Cerebellar nuclear complex (tissue), 1 donor: ENCODE data around the gene SYNPR.

Source experiments
- DNase-seq, 2 experiments: peaks; one replicate each; lab custom pipeline; 2025; lab: John Stamatoyannopoulos, UW

Gene SYNPR

DNA sequence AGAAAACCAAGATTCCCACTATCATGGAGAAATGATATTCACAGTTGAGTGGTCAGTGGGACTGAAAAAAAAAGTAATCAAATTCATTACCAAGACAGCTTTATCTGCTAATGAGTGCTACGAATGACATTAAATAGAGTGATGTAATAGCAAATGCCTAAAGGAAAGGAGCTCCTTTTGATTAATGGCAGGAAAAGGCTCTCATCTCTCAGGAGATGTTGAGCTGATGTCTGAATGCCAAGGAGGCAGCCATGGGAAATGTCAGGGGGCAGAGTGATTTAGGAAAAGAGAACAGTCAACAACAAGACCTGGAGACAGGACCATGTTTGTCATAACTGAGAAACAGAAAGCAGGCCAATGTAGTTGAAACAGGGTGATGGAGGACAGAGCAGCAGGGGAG lies 277.7 kb downstream of the SYNPR start:
- DNase-seq, result no peak

DNA sequence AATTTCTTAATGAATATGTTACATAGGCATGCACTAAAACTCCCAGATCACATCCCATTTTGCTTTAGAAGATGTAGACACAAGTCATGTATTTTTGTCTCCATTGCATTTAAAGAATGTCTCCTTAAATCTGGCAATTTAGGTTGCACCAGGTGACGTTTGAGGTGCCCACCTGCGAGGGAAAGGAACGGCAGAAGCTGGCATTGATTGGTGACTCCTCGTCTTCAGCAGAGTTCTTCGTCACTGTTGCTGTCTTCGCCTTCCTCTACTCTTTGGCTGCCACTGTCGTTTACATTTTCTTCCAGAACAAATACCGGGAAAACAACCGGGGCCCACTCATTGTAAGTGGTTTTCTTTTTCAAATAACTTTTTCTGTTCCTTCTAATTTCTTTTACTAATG lies 278.3 kb downstream of the SYNPR start:
- no peak for DNase-seq

DNA sequence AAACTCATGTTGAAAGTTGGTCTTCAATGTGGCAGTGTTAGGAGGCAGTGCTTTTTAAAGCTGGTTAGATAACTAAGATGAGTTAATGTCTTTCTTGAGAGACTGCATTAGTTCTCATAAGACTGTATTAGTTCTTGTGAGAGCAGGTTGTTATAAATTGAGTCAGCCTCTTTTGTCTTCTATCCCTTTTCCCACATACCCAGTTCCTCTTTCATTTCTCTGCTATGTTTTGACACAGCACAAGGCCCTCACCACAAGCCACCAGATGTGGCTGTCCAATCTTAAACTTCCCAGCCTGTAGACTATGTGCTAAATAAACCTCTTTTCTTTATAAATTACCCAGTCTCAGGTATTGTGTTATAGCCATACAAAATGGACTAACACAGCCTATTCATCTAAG lies 279.8 kb downstream of the SYNPR start:
- DNase-seq, result no peak

DNA sequence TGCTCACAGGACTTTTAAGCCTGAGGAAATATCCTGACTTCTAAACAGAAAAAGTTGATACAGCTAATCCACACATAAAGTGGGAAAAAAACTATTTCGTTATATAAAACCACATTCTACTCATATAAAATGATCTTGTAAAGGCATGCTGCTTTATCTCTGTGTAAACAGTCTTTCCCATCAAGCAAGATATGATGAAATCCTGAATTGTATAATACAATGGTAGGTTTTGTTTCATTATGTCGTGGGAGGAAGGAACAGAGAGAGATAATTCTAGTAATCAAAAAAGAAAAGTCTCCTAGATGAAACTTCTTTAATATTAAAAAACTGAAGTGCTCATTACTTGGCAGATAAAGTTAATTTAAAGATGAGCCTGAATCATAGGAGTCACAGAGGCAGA lies 281.8 kb downstream of the SYNPR start:
- DNase-seq, result no peak

DNA sequence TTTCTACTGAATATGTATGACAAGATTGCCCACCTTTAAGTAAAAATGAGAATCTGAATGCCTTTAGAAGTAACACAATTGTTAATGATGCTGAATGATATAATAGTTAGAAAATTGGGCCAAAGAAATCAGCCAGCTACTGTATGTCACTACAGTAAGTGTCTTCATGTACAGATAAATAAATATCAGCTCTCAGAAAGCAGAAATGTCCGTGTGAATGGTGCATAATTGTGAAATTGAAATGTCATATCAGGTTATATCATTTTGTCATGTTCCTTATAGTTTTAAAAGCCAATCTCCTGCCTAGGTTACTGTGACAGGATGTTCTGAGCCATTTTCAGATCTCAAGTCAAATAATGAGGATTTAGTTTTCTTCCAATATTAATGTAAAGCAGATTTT lies 283.8 kb downstream of the SYNPR start:
- no peak for DNase-seq

DNA sequence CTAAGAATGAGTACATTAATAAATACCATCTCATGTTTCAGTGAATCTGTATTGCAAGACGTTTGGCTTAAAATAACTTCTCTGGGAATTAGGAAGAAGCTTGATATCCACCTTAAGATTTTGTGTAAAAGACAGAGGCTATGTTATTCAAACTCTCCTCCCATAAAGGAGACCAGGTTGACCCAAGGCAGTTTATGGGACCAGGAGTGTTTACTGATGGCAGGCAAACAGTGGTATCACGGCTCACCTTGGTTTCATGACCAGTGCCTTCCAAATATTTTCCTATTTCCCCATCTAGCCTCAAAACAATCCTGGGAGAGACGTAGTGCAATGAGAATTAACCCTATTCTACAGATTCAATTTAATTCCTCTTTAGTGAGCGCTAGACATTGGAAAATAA lies 284.2 kb downstream of the SYNPR start:
- no peak for DNase-seq

DNA sequence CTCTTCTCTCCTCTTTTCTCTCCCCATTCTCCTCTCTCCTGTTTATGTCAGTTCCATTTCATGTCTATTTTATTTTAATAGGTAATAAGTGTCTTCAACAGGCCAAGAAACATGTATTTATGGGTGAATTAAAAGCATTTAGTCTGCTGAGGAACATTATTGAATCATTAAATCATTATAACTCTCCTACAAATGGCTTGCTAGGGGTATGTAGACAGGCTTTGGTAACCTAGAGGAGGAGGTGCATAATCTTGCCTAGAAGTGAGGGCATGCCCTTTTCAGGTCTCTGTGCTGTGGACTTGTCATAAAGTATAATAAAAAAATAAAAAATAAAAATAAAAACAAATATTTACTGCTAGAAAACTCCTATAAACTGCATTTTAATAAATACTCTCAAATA lies 285.5 kb downstream of the SYNPR start:
- no peak for DNase-seq

DNA sequence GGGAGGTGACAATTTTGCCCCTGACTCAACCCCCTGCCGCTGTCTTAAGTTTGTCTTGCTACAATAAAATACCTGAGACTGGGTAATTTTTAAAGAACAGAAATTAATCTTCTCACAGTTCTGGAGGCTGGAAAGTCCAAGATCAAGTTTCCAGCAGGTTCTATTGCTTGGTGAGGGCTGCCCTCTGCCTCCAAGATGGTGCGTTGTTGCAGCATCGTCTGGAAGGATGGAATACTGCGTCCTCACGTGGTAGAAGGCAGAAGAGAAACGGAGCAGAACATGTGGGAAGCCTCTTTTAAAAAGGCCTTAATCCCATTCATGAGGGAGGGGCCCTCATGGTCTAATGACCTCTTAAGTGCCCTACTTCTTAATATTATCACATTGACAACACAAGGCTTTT lies 287.1 kb downstream of the SYNPR start:
- DNase-seq, result no peak

DNA sequence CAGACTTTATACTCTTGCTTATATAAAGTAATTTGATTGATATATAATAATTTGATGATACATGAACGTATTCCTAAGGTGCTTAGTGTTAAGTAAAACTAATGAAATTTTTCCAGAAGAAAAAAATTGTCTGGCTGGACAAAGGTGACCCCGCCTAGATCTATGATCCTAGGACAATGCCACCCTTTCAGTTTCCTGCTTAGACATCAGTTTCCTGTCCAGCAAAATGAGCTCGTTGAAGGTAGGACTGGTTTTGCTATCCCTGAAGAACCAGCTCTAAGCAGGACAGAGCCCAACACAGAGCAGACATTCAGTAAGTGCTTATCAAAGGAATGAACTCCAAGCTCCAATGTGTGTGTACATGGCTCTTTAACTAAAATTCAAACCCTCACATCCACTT lies 293.6 kb downstream of the SYNPR start:
- no peak for DNase-seq

DNA sequence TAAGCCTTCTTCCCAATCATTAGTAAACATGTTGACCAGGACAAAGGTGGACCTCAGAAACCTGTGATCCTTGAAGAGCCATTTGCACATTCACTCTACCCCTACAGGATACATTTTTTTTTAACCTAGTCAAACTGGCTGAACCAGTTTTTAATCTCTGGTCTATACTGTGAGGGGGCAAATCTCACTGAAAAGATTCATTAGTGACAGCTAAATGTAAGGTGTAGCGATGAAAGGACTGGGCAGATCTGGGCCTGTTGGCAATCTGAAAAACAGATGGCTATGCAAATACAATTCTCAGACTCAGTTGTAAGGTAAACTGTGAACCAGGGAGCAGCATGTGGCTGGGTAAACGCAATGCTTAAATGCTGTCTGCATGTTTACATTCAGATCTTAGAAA lies 298.7 kb downstream of the SYNPR start:
- DNase-seq, result no peak

DNA sequence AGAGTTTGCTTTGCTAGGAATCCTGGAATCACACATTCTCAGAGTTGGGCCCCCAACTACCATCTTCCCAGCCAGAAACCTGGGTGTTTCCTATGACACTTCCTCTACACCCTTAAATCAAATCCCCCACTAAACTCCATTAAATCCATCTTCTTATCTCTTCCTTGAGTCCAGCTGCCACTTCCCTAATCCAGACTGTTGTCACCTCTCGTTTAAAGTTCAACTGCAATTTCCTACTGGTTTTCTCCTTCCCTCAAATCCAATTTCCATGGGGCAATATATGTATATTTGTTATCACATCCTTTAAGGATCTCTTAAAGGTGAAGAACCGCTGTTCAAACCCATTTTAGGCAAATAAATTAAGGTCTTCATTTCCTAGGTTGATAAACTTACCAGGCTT lies 300.8 kb downstream of the SYNPR start:
- DNase-seq, result no peak

DNA sequence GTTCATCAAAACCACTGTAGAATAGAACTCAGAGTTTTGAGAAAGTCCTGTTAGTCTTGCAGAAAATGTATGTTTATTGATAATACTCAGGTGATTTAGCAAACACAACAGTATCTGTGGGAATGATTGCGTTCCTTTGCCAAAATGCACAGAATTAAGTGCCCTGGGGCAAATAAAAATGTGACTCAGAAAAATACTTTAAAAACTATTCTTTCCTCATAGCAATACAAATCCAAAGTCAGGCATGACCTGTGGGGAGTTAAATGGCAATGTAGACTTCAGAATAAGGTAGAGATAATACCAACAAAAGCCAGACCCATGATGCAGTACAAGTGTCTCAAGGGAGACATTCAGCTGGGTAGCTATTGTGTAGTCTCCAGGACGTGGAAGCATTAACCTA lies 302.0 kb downstream of the SYNPR start:
- DNase-seq, result no peak

DNA sequence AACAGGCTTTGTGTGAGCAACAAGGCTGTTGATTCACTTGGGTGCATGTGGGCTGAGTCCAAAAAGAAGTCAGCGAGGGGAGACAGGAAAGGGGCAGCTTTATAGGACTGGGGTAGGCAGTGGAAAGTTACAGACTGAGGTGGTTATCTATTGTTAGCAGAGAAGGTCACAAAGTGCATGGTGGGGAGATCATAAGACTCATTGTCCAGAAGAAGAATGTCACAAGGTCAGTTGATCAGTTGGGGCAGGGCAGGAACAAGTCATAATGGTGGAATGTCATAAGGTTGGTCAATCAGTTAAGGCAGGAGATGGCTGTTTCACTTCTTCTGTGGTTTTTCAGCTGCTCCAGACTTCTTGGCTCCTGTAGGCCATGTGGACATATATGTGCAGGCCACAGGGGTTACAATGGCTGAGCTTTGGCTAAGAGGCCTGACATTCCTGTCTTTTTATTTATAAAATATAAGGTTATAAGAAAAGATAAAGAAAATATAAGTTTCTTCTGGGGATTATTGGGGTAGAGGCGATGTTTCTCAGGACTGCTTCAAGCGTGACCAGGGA lies 304.9 kb downstream of the SYNPR start:
- no peak for DNase-seq

DNA sequence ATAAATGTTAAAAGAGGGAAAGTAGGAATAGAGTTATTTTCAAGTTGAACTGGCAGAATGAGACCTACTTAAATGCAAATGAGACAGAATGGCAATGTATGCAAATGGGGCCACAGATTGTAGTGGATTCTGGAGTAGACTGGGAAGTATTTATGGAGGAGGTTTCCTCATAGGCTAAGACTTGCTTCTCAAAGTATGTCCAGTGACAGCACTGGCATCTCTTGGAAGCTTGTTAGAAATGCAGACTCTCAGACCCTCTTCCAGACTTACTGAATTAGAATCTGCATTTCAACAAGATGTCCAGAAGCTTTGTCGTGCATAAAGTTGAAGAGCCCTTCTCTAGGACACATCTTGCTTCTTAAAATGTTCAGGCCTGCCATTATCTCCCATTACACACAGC lies 306.6 kb downstream of the SYNPR start:
- DNase-seq, result no peak

DNA sequence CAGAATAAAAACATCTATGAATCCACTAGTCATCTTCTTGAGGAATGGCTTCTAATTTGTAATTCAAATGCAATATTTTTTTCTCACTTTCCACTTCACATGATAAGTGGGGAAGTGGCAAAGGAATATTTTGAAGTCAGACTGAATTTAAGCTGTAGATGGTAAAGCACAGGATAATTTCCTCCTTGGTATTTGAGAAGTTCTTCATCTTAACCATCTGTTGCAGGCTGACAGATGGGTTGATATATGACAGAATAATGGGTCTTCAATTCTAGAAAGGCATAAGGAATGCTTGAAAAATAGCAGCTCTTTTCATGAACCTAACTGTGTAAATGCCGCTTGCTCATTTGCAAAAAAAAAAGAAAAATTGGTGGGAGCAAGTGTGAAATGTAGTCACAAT lies 307.8 kb downstream of the SYNPR start:
- no peak for DNase-seq

DNA sequence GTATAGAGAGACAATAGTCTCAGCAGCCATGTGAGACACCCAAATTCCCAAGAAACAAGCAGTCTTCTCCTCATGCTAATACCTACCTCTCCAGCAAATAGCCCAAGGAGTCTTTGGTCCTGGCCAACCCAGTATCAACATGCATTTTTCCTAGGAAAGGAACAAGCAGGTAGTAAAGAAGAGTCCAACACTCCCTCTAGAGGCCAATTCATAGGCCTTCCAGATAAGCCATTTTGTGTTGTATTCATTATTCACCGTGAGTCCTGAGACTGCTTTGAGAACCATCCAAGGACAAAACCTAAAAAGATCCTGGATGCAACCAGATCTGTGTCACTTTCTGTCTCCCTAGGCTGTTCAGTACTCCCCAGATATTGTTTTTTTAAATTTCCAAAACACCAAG lies 310.8 kb downstream of the SYNPR start:
- no peak for DNase-seq

DNA sequence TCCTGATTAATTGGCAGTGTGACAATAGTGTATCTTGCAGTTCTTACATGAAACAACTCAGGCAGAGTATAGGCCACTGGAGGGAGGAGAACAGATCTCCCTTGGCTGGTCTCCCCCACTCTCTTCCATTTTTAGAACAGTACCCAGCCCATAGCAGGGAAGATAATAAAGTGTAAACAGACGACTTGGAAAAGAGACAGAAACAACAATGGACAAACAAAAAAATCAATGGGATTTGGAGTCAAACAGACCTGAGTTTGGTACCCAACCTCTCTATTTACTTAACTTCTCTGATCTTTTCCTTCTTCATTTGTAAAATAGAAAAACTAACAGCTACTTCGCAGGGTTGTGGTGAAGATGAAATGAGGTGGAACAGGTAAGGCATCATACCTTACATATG lies 315.7 kb downstream of the SYNPR start:
- DNase-seq, result no peak

DNA sequence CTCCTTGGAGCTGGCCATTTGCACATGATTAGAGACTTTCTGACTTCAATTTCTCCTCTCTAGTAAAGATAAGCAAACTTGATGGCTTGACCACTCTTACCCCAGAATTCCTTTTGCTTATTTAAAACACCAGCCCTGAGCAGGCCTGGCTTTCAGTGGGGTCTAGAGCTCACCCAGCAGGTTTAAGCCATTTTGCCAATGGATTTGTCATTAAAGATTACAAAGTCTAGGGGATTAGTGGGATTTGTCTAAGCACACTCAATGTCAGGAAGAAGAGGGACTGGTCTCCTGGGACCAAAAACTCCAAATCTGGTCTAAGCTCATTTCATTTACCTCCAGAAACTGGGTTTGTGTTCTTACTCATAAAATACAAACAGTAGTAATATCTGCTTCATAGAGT lies 317.1 kb downstream of the SYNPR start:
- no peak for DNase-seq

DNA sequence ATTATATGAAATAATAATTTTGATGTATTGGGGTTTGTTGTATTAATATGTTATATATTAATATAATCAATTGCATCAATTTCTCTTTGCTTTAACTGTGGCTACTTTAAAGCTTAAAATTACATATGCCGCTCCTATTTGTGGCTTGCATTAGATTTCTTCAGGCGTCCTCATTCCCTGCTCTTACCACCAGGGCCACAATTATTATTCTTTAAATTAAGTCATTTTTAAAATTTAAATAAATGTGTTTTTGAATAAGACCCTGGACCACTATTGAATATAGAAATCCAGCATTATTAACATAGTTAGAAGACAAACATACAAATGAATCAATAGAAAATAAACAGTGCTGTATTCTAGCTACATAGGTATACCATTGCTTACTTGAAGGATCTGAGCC lies 318.9 kb downstream of the SYNPR start:
- no peak for DNase-seq

DNA sequence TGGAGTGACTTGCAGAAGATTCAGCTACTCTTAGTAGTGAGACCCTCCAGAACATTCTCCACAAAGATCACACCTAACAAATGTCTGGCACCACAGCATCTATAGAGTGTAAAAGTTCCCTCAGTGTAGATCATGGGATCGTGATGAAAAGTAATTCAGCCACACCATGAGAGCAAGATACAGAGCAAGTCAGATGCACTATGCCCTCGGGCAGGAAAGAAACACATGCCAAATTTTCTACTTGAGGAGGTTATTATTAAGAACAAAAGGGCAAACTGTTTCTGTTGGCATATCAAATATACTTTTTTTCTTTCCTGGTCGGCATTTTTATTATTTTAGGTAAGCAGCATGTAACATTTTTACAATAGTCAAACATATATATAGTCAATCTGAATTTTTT lies 329.6 kb downstream of the SYNPR start:
- DNase-seq, result no peak

DNA sequence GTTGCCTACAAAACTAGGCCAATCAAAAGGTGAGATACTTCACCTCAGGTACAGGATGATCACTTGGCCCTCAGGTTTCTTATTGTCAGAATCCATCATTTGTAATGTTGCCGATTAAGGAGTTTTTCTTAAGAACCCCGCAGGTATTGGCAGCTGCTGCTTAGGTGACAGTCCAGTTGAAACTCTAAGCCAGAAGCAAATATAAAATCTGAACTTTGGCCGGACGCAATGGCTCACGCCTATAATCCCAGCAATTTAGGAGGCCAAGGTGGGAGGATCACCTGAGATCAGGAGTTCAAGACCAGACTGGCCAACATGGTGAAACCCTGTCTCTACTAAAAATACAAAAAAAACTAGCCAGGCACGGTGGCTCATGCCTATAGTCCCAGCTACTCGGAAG lies 331.3 kb downstream of the SYNPR start:
- DNase-seq, result no peak

DNA sequence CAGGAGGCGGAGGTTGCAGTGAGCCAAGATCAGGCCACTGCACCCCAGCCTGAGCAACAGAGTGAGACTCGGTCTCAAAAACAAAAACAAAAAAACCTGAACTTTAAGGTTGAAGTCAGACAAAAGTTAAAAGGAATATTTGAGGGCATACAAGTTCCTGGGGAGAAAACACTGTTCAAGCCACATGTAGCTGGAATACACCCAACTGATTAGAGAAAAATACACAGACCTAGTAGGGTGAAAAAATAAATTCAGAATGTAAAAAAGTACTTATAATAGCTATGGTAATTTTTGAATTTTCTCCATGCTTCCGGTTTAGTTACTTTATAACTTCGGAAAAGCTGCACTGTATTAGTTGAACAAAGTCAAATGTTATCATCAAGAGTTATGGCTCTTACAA lies 331.7 kb downstream of the SYNPR start:
- no peak for DNase-seq

DNA sequence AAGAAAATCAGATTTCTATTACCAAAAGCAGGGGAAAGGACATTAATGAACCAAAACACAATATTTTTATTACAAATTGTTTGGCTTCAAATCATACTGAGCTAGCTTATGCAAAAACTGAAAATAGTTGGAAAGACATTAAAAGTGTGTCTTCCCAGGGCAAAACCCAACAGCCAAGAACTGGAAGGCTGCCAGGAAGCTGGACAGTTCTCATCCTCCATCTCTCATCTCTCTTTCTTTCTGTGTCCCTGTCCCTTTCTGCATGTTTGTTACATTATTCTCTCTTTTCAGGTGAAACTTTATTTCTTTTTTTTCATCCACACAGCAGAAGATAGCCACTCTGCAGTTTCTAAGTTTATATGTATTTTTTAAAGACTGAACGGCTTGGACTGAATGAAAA lies 333.3 kb downstream of the SYNPR start:
- no peak for DNase-seq

DNA sequence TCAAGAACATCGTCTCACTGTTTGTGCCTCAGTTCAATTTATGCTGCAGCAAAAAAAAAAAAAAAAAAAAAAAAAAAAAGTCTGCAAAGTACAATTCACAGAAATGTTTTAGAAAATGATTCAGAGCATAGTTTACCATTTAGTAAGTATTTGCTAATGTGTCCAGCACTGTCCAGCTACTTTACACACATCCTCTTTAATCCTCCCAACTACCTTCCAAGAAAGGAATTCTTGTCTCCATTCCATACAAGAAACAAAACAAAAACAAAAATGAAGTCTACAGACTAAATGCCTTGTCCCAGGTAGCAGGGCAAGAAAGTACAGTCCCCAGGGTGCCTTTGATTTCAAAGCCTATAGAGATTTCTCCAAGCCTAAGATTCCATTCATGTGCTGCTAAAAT lies 335.5 kb downstream of the SYNPR start:
- no peak for DNase-seq

DNA sequence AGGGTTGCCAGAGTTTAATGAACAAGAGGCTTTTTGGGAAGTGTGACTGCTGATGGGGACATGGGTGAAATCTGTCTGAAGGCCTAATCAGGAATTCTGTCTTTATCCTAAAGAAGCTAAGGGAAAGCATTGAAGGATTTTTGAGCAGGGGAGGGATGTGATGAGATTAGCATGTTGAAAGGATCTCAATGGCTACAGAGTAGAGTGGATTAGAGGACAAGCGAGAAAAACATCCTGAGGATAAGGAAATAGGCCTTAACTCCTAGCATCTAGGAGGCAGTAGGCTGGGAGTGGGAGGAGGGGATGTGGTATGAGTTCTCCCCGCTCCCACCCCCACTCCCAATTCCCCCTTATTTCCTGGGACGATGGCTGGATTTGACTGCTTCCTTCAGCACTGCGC lies 339.3 kb downstream of the SYNPR start:
- no peak for DNase-seq
